H9 (cell line): ENCODE measurements around the gene PCDH17. TPM values are rescaled to one million over a fixed set of nuclear protein-coding genes. Genes with fewer than 3 reads are reported as not detected.

Source experiments
- DNase-seq: peaks from one replicate; pipeline ENCODE4 v3.0.0-alpha.2; 2017
- H2AFZ ChIP-seq: one replicate; pipeline ENCODE4 v1.6.1; 2013; ENCODE audit warnings: mild to moderate bottlenecking, low read length, control low read depth, moderate library complexity
- H2AK5ac ChIP-seq: 2 replicates; pipeline ENCODE4 v1.6.1; 2013; ENCODE audit warnings: low read length, control low read depth, mixed read lengths; ENCODE audit not compliant: insufficient read length
- H2BK120ac ChIP-seq: one replicate; pipeline ENCODE4 v1.6.1; 2013; ENCODE audit warnings: low read depth, mild to moderate bottlenecking, low read length, control low read depth, inconsistent platforms; ENCODE audit not compliant: poor library complexity, severe bottlenecking
- H2BK12ac ChIP-seq: 2 replicates; pipeline ENCODE4 v1.6.1; 2013; ENCODE audit warnings: low read length, control low read depth, mixed read lengths, low read depth; ENCODE audit not compliant: insufficient read length
- H2BK15ac ChIP-seq: 2 replicates; pipeline ENCODE4 v1.6.1; 2013; ENCODE audit warnings: low read depth, low read length, control low read depth
- H2BK20ac ChIP-seq: one replicate; pipeline ENCODE4 v1.6.1; 2013; ENCODE audit warnings: low read depth, mild to moderate bottlenecking, low read length, control low read depth, inconsistent platforms; ENCODE audit not compliant: poor library complexity, severe bottlenecking
- H2BK5ac ChIP-seq: 2 replicates; pipeline ENCODE4 v1.6.1; 2013; ENCODE audit warnings: low read length, control low read depth, mixed read lengths; ENCODE audit not compliant: insufficient read length
- H3K14ac ChIP-seq: 2 replicates; pipeline ENCODE4 v1.6.1; 2013; ENCODE audit warnings: low read length, control low read depth; ENCODE audit not compliant: insufficient read depth
- H3K18ac ChIP-seq: 2 replicates; pipeline ENCODE4 v1.6.1; 2013; ENCODE audit warnings: low read depth, mild to moderate bottlenecking, mixed read lengths, low read length, control low read depth; ENCODE audit not compliant: insufficient read length
- H3K23ac ChIP-seq: 2 replicates; pipeline ENCODE4 v1.6.1; 2013; ENCODE audit warnings: low read length, control low read depth, mixed read lengths, low read depth; ENCODE audit not compliant: insufficient read length
- H3K23me2 ChIP-seq: 2 replicates; pipeline ENCODE4 v1.6.1; 2013; ENCODE audit warnings: low read depth, mild to moderate bottlenecking, mixed read lengths, low read length, control low read depth; ENCODE audit not compliant: insufficient read length, poor library complexity, severe bottlenecking
- H3K27ac ChIP-seq: 2 replicates; pipeline ENCODE4 v1.5.1; 2013; ENCODE audit warnings: low read length, control low read depth, mixed read lengths, low read depth; ENCODE audit not compliant: insufficient read length
- H3K27me3 ChIP-seq: 2 replicates; pipeline ENCODE4 v1.6.1; 2013; ENCODE audit warnings: low read length, control low read depth, inconsistent platforms; ENCODE audit not compliant: insufficient read depth
- H3K4ac ChIP-seq: 2 replicates; pipeline ENCODE4 v1.6.1; 2013; ENCODE audit warnings: low read depth, mild to moderate bottlenecking, control low read depth, inconsistent platforms, low read length, moderate library complexity
- H3K4me1 ChIP-seq: 2 replicates; pipeline ENCODE4 v1.6.1; 2013; ENCODE audit warnings: low read length, control low read depth, inconsistent platforms; ENCODE audit not compliant: insufficient read depth
- H3K4me2 ChIP-seq: 2 replicates; pipeline ENCODE4 v1.6.1; 2013; ENCODE audit warnings: low read length, control low read depth, mixed read lengths; ENCODE audit not compliant: insufficient read length, insufficient read depth
- H3K56ac ChIP-seq: 2 replicates; pipeline ENCODE4 v1.6.1; 2013; ENCODE audit warnings: low read depth, mild to moderate bottlenecking, mixed read lengths, low read length, control low read depth; ENCODE audit not compliant: insufficient read length
- H3K79me1 ChIP-seq: 2 replicates; pipeline ENCODE4 v1.6.1; 2013; ENCODE audit warnings: low read depth, mild to moderate bottlenecking, moderate library complexity, low read length, control low read depth, inconsistent platforms; ENCODE audit not compliant: insufficient read depth, poor library complexity, severe bottlenecking
- H3K79me2 ChIP-seq: 2 replicates; pipeline ENCODE4 v1.6.1; 2013; ENCODE audit warnings: low read length, control low read depth, inconsistent platforms; ENCODE audit not compliant: insufficient read depth
- H3K9ac ChIP-seq: 2 replicates; pipeline ENCODE4 v1.6.1; 2013; ENCODE audit warnings: low read length, control low read depth, mixed read lengths; ENCODE audit not compliant: insufficient read length; ENCODE audit errors: extremely low read depth
- H3K9me3 ChIP-seq: one replicate; pipeline ENCODE4 v1.6.1; 2013; ENCODE audit warnings: low read depth, low read length, inconsistent platforms; ENCODE audit not compliant: control insufficient read depth
- H3T11ph ChIP-seq: one replicate; pipeline ENCODE4 v1.6.1; 2013; ENCODE audit warnings: mild to moderate bottlenecking, low read length, control low read depth, inconsistent platforms
- H4K20me1 ChIP-seq: one replicate; pipeline ENCODE4 v1.6.1; 2013; ENCODE audit not compliant: control insufficient read depth, insufficient read length, insufficient read depth
- H4K5ac ChIP-seq: 2 replicates; pipeline ENCODE4 v1.6.1; 2013; ENCODE audit warnings: low read depth, mild to moderate bottlenecking, mixed read lengths, low read length, control low read depth; ENCODE audit not compliant: insufficient read length
- H4K8ac ChIP-seq: replicated peaks from 2 replicates; pipeline ENCODE4 v1.6.1; 2013; ENCODE audit warnings: low read length, control low read depth, mixed read lengths, low read depth; ENCODE audit not compliant: insufficient read length
- H4K91ac ChIP-seq: 2 replicates; pipeline ENCODE4 v1.6.1; 2013; ENCODE audit warnings: low read depth, mild to moderate bottlenecking, moderate library complexity, mixed read lengths, low read length, control low read depth; ENCODE audit not compliant: insufficient read length
- H3K27ac Mint-ChIP-seq, 3 experiments: 2 replicates in 2 of 3; 3 replicates in 1 of 3; pipeline ENCODE4 v1.8.0; 2020 to 2021; ENCODE audit warnings: mixed read lengths in 3 of 3, mild to moderate bottlenecking in 1 of 3, moderate library complexity in 1 of 3
- H3K27me3 Mint-ChIP-seq: 2 replicates; pipeline ENCODE4 v1.8.0; 2021; ENCODE audit warnings: low read depth, mild to moderate bottlenecking, moderate library complexity, mixed read lengths
- H3K36me3 Mint-ChIP-seq, 3 experiments: 2 replicates in 2 of 3; 3 replicates in 1 of 3; pipeline ENCODE4 v1.8.0; 2020 to 2021; ENCODE audit warnings: low read depth in 3 of 3, mixed read lengths in 3 of 3; ENCODE audit not compliant: insufficient read depth in 1 of 3
- H3K4me1 Mint-ChIP-seq, 2 experiments: 2 replicates each; pipeline ENCODE4 v1.8.0; 2020; ENCODE audit warnings: mixed read lengths in 2 of 2
- H3K4me3 Mint-ChIP-seq, 2 experiments: 2 replicates in 1 of 2; 3 replicates in 1 of 2; pipeline ENCODE4 v1.8.0; 2020 to 2021; ENCODE audit warnings: mild to moderate bottlenecking in 2 of 2, mixed read lengths in 2 of 2, moderate library complexity in 1 of 2
- H3K9me3 Mint-ChIP-seq, 2 experiments: 2 replicates in 1 of 2; 3 replicates in 1 of 2; pipeline ENCODE4 v1.8.0; 2020; ENCODE audit warnings: mild to moderate bottlenecking in 2 of 2, mixed read lengths in 2 of 2, moderate library complexity in 1 of 2
- CTCF ChIP-seq: fragments of 200-600 bp; sonication (generic); conservative IDR thresholded peaks from 3 replicates; pipeline ENCODE4 v1.8.0; 2021; ENCODE audit warnings: antibody characterized with exemption, mild to moderate bottlenecking
- WGBS: extraction: QIAGEN DNeasy Blood & Tissue Kit; methylation state at CpG from one replicate; pipeline ENCODE4 v1.1.7; 2013; ENCODE audit warnings: missing lambda C conversion rate, low lambda C conversion rate, mixed read lengths; ENCODE audit not compliant: insufficient read length; ENCODE audit errors: extremely low coverage; 5-methylcytosine and 5-hydroxymethylcytosine counted together
- total RNA-seq: library from RNA; stranded (reverse); gene quantifications from 2 replicates; pipeline ENCODE4 v1.2.1, GENCODE V29; 2021

The PCDH17 gene
- total RNA-seq, 1 experiment from 2014 or later: 0.52 TPM

- Mint-ChIP-seq H3K9me3 (no peaks in the 10 kb centered on the region), H3K27ac (no peak overlapping the region), H3K4me1 (peaks cover 21 to 24% of the 10 kb centered on the region in 2 experiments), H3K27me3 (no peaks in the 10 kb centered on the region), H3K36me3 (no peaks in the 10 kb centered on the region), H3K4me3 (no peak overlapping the region)
- H3K56ac ChIP-seq: no peak overlapping the region
- DNase-seq: no peak
- H3T11ph ChIP-seq: no peak overlapping the region
- no peaks in the 10 kb centered on the region for H3K79me2 ChIP-seq
- no peak overlapping the region for H2AFZ ChIP-seq
- H4K20me1 ChIP-seq: no peaks in the 10 kb centered on the region
- no peak overlapping the region for H2AK5ac ChIP-seq
- no CpG with 5 or more reads among the region's 2 CpGs for WGBS
- no peak overlapping the region for H2BK20ac ChIP-seq
- no peak overlapping the region for H2BK5ac ChIP-seq
- H3K9me3 ChIP-seq: no peaks in the 10 kb centered on the region
- no peak overlapping the region for H4K8ac ChIP-seq
- H3K14ac ChIP-seq: no peak overlapping the region
- H4K5ac ChIP-seq: no peak overlapping the region
- no peak for TF ChIP-seq CTCF
- no peak overlapping the region for H3K18ac ChIP-seq
- no peak overlapping the region for H3K27ac ChIP-seq
- no peak overlapping the region for H2BK12ac ChIP-seq
- no peak overlapping the region for H3K9ac ChIP-seq
- no peak overlapping the region for H3K4me2 ChIP-seq
- no peaks in the 10 kb centered on the region for H3K27me3 ChIP-seq
- no peak overlapping the region for H4K91ac ChIP-seq
- no peaks in the 10 kb centered on the region for H3K79me1 ChIP-seq
- H3K4ac ChIP-seq: no peak overlapping the region
- H3K23ac ChIP-seq: no peak overlapping the region
- no peak overlapping the region for H2BK120ac ChIP-seq
- no peak overlapping the region for H2BK15ac ChIP-seq
- peaks cover 8% of the 10 kb centered on the region; the same call in 1 of the 2 replicates for H3K4me1 ChIP-seq
- H3K23me2 ChIP-seq: no peaks in the 10 kb centered on the region
Observed at GRCh38 chr13:57740719-57741118, 109.2 kb downstream of the PCDH17 start.
